Psoas muscle (tissue), 8 donors: ENCODE data around the gene ARL5C. TPM values are rescaled to one million over a fixed set of nuclear protein-coding genes. Genes with fewer than 3 reads are reported as not detected.

Experiments used
- ATAC-seq, 4 donors: fragments of 200-7000 bp; cut with Tn5 transposase; one replicate each; pipeline ENCODE4 v1.9.1; 2020; ENCODE audit warnings: moderate library complexity in 3 of 4, mild to moderate bottlenecking in 2 of 4
- DNase-seq, 2 donors: peaks; one replicate each; pipeline ENCODE4 v3.0.0-alpha.2; 2020
- H3K27ac ChIP-seq: fragments of 200-600 bp; one replicate; pipeline ENCODE4 v1.8.0; 2022
- H3K27me3 ChIP-seq, 3 donors: fragments of 200-600 bp in 1 of 3; one replicate each; pipeline versions ENCODE4 v1.6.1 to v1.8.0; 2013 to 2022; ENCODE audit warnings: low read length in 2 of 3, mild to moderate bottlenecking in 2 of 3, moderate library complexity in 1 of 3; ENCODE audit not compliant: insufficient read depth in 3 of 3
- H3K36me3 ChIP-seq, 2 donors: fragments of 200-600 bp in 1 of 2; one replicate each; pipeline versions ENCODE4 v1.6.1 to v1.8.0; 2013 to 2022; ENCODE audit warnings: low read depth in 1 of 2, mild to moderate bottlenecking in 1 of 2, moderate library complexity in 1 of 2; ENCODE audit not compliant: insufficient read depth in 1 of 2
- H3K4me1 ChIP-seq: fragments of 200-600 bp; one replicate; pipeline ENCODE4 v1.8.0; 2022
- H3K4me3 ChIP-seq: fragments of 200-600 bp; one replicate; pipeline ENCODE4 v1.8.0; 2022; ENCODE audit warnings: mild to moderate bottlenecking
- H3K9me3 ChIP-seq: fragments of 200-600 bp; one replicate; pipeline ENCODE4 v1.8.0; 2022
- WGBS, 3 donors: extraction: QIAGEN DNeasy Blood & Tissue Kit; methylation state at CpG; one replicate each; pipeline versions ENCODE4 v1.1.6 to v1.1.7; 2013; 5-methylcytosine and 5-hydroxymethylcytosine counted together
- intact Hi-C, 2 donors: fragments of 100-400 bp; cut with DNase I; formaldehyde crosslinking; loops; one replicate each; pipeline versions ENCODE4 v1.11.0 to v1.14.2; 2022
- polyA plus RNA-seq, 3 donors: library from polyadenylated mRNA; stranded (reverse); fragments of 200-250 nt; gene quantifications; one replicate each; pipeline ENCODE4 v1.2.3, GENCODE V29; 2013
- total RNA-seq, 4 donors: library from RNA; stranded (reverse); fragmentation: NEBNext Ultra II Directional in 2 of 4; extraction: Animal tissue kit (Norgen Biotek cat#: 25700) in 2 of 4; gene quantifications; one replicate each; pipeline versions ENCODE4 v1.2.1 to v1.2.4, GENCODE V29; 2021 to 2023
- TF ChIP-seq, protein P1 (sequence below): fragments of 200-600 bp; IDR thresholded peaks from one replicate; pipeline ENCODE4 v1.8.0; 2022; ENCODE audit warnings: antibody characterized with exemption
- donor health status: healthy with polysubstance abuse.
- donor health status: DM: no; HTN: no; CAD: no; lungs with moderate emphysema.
- donor health status: Bipolar disorder and iron deficiency.
- donor health status: healthy.
- donor health status: DM: yes; HTN: yes; CAD: no.
- donor health status: DM: no; HTN: no; CAD: no.
- donor health status: DM: no; HTN: no; CAD: no.
- donor health status: DM: yes; HTN: yes; CAD: no.

ARL5C gene
- total and polyA plus RNA-seq, 7 donors, result 0.15 to 1.0 (median 0.15) TPM; not detected in 4

GRCh38 chr17:39115135-39115534, 50.8 kb downstream of the ARL5C start:
- H3K4me3 ChIP-seq, result no peak overlapping the region
- H3K36me3 ChIP-seq, result no peaks in the 10 kb centered on the region
- intact Hi-C loops, result no loop called here
- H3K27me3 ChIP-seq, result peaks cover 0 to 7% (median 0%) of the 10 kb centered on the region in 3 donors
- 29 to 33% (median 30%) methylated on average over 5 of the region's 5 CpGs for WGBS, 3 donors
- H3K27ac ChIP-seq, result no peak overlapping the region
- H3K9me3 ChIP-seq, result no peaks in the 10 kb centered on the region
- H3K4me1 ChIP-seq, result no peaks in the 10 kb centered on the region
- TF ChIP-seq, protein P1, sequence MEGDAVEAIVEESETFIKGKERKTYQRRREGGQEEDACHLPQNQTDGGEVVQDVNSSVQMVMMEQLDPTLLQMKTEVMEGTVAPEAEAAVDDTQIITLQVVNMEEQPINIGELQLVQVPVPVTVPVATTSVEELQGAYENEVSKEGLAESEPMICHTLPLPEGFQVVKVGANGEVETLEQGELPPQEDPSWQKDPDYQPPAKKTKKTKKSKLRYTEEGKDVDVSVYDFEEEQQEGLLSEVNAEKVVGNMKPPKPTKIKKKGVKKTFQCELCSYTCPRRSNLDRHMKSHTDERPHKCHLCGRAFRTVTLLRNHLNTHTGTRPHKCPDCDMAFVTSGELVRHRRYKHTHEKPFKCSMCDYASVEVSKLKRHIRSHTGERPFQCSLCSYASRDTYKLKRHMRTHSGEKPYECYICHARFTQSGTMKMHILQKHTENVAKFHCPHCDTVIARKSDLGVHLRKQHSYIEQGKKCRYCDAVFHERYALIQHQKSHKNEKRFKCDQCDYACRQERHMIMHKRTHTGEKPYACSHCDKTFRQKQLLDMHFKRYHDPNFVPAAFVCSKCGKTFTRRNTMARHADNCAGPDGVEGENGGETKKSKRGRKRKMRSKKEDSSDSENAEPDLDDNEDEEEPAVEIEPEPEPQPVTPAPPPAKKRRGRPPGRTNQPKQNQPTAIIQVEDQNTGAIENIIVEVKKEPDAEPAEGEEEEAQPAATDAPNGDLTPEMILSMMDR, result no peak
- peak in 2 of 4 donors; percentile 30 to 44 for ATAC-seq
- no peak for DNase-seq

- intact Hi-C loops, result no loop called here
- Histone ChIP-seq H3K9me3 (no peaks in the 10 kb centered on the region), H3K4me1 (no peaks in the 10 kb centered on the region), H3K4me3 (no peak overlapping the region), H3K27ac (no peak overlapping the region), H3K36me3 (no peaks in the 10 kb centered on the region), H3K27me3 (peaks cover 0 to 7% (median 0%) of the 10 kb centered on the region in 3 donors)
- TF ChIP-seq, protein P1, result no peak
- WGBS, 3 donors, result 50 to 58% (median 51%) methylated on average over 14 of the region's 14 CpGs
- ATAC-seq (peak in 1 of 4 donors; percentile 11), DNase-seq (peak in 1 of 2 donors; percentile 23)
Measured at GRCh38 chr17:39114723-39115122, 51.2 kb downstream of the ARL5C start.

DNA sequence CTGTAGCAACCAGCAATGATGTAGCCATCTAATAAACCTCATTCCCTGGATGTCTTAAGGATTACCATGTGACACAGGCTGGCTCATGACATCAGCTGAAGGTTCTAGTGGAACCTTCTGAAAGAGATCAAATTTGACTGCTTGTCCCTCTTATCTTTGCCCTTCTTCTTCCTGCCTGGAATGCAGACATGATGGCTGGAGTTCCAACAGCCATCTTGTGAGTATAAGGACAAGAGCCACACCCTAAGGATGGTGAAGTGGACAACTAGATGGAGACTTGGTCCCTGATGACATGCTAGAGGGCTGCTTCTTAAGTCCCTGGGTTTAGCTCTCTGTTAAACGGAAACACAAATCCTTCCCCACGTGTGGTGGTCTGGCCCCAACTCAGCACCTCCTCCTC, 52.1 kb downstream of the ARL5C start:
- Histone ChIP-seq H3K36me3 (no peaks in the 10 kb centered on the region), H3K4me1 (no peaks in the 10 kb centered on the region), H3K9me3 (no peaks in the 10 kb centered on the region), H3K27me3 (peaks cover 0 to 7% (median 0%) of the 10 kb centered on the region in 3 donors), H3K4me3 (no peak overlapping the region), H3K27ac (no peak overlapping the region)
- no peak for ATAC-seq
- TF ChIP-seq, protein P1, result no peak
- intact Hi-C loops, result no loop called here
- WGBS, 3 donors, result 87 to 95% (median 93%) methylated on average over 2 of the region's 2 CpGs
- DNase-seq, result no peak

DNA sequence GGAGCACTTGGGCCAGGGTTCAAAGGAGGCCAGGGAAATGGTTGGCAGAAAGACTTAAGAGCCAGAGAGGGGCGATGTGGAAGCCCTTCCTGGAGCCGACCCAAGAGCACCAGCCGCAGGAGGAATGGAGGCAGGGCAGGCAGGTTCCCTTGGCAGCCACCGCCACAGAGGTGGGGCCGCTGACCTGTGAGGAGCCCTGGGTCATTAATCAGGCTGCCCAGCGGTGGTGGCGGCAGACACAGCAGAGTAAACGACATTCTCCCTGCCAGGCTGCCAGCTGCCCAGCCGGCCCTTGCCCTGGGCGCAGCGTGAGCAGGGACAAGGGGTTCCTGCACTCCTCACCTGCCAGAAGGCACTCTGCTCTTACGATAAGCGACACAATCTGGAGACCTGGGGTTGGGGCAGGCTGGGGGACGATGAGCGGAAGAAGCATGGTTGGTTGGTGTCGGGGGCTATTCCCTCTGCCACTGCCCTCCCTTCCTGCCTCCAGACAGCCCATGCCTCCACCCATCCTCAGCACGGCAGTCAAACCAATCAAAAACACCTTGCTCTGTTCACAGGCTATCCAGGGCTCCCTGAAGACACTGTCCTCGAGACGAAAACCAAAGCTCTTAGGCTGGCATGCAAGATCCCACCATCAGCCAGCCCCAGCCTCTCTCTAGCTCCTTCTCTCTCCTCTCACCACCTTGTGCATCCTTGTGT, 55.4 kb downstream of the ARL5C start:
- no peaks in the 10 kb centered on the region for H3K9me3 ChIP-seq
- WGBS, 3 donors, result 52 to 69% (median 54%) methylated on average over 19 of the region's 19 CpGs
- TF ChIP-seq, protein P1, result no peak
- H3K27me3 ChIP-seq, result peaks cover 0 to 7% (median 0%) of the 10 kb centered on the region in 3 donors
- intact Hi-C loops, result no loop called here
- no peak overlapping the region for H3K27ac ChIP-seq
- no peak overlapping the region for H3K4me3 ChIP-seq
- H3K36me3 ChIP-seq, result no peaks in the 10 kb centered on the region
- no peaks in the 10 kb centered on the region for H3K4me1 ChIP-seq
- DNase-seq (no peak), ATAC-seq (no peak)
